ENCODE data around the gene DHX9. TPM values are rescaled to one million over a fixed set of nuclear protein-coding genes. Genes with fewer than 3 reads are reported as not detected.

Gene DHX9
- polyA plus RNA-seq, 1 experiment: 111 TPM

- Histone ChIP-seq H3K4me3 (ENCODE audit: low read depth, low read length) (no peak overlapping the region), H3K36me3 (ENCODE audit: control insufficient read depth, insufficient read depth, low read length) (peaks cover 14% of the 10 kb centered on the region), H3K27me3 (ENCODE audit: control insufficient read depth, insufficient read depth, low read length) (no peaks in the 10 kb centered on the region)
- no peak for TF ChIP-seq CTCF (IDR thresholded peaks at IDR 0.05; ENCODE audit: insufficient read depth, low read depth, low read length)
- DNase-seq (ENCODE audit: low read depth): no peak
- CTCF ChIA-PET: no interaction called here
- POLR2A ChIA-PET: no interaction called here
Measured at GRCh38 chr1:182848736-182849135, 9.6 kb downstream of the DHX9 start.

GRCh38 chr1:182850319-182850718 is 11.2 kb downstream of the DHX9 start:
- Histone ChIP-seq H3K36me3 (ENCODE audit: control insufficient read depth, insufficient read depth, low read length) (peaks cover 14% of the 10 kb centered on the region), H3K4me3 (ENCODE audit: low read depth, low read length) (no peak overlapping the region), H3K27me3 (ENCODE audit: control insufficient read depth, insufficient read depth, low read length) (no peaks in the 10 kb centered on the region)
- CTCF ChIA-PET: no interaction called here
- POLR2A ChIA-PET: no interaction called here
- TF ChIP-seq CTCF (IDR thresholded peaks at IDR 0.05; ENCODE audit: insufficient read depth, low read depth, low read length): no peak
- no peak for DNase-seq (ENCODE audit: low read depth)

DNA sequence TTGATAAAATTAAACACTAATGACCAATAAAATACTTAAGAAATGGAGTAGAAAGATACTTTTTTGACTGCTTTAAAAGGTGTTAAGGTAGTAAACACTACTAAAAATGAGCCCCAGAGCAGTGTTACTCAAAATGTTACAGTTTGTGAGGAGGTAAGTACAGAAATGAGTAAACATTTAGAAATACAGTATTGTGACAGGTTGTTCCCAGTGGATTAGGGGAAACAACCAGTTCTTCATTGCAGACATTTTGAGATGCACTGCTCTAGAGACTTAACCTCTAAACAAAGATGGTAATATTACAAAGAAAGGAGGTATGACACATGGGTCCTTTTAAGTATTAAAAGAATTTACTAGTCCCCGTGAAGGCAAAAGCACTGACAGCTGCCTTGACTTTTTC is 12.7 kb downstream of the DHX9 start:
- POLR2A ChIA-PET: no interaction called here
- peaks cover 12% of the 10 kb centered on the region for H3K36me3 ChIP-seq (ENCODE audit: control insufficient read depth, insufficient read depth, low read length)
- DNase-seq (ENCODE audit: low read depth): no peak
- no peaks in the 10 kb centered on the region for H3K27me3 ChIP-seq (ENCODE audit: control insufficient read depth, insufficient read depth, low read length)
- CTCF ChIA-PET: no interaction called here
- no peak overlapping the region for H3K4me3 ChIP-seq (ENCODE audit: low read depth, low read length)
- TF ChIP-seq CTCF (IDR thresholded peaks at IDR 0.05; ENCODE audit: insufficient read depth, low read depth, low read length): no peak

GRCh38 chr1:182855911-182856310 is 16.8 kb downstream of the DHX9 start:
- POLR2A ChIA-PET: no interaction called here
- TF ChIP-seq CTCF (IDR thresholded peaks at IDR 0.05; ENCODE audit: insufficient read depth, low read depth, low read length): no peak
- peaks cover 18% of the 10 kb centered on the region for H3K36me3 ChIP-seq (ENCODE audit: control insufficient read depth, insufficient read depth, low read length)
- peak; percentile 8 for DNase-seq (ENCODE audit: low read depth)
- no peak overlapping the region for H3K4me3 ChIP-seq (ENCODE audit: low read depth, low read length)
- CTCF ChIA-PET: interaction anchor here (1.0 kb wide), 2 partner anchors 8 to 18 kb away, joined by 3 read pairs; no protein-coding TSS in a partner anchor
- no peaks in the 10 kb centered on the region for H3K27me3 ChIP-seq (ENCODE audit: control insufficient read depth, insufficient read depth, low read length)

GRCh38 chr1:182857212-182857611 is 18.1 kb downstream of the DHX9 start:
- peaks cover 19% of the 10 kb centered on the region for H3K36me3 ChIP-seq (ENCODE audit: control insufficient read depth, insufficient read depth, low read length)
- ChIA-PET POLR2A (no interaction called here), CTCF (interaction anchor here (0.8 kb wide), 1 partner anchor 19 kb away, joined by 3 read pairs; no protein-coding TSS in a partner anchor)
- no peak for TF ChIP-seq CTCF (IDR thresholded peaks at IDR 0.05; ENCODE audit: insufficient read depth, low read depth, low read length)
- H3K4me3 ChIP-seq (ENCODE audit: low read depth, low read length): no peak overlapping the region
- DNase-seq (ENCODE audit: low read depth): no peak
- no peaks in the 10 kb centered on the region for H3K27me3 ChIP-seq (ENCODE audit: control insufficient read depth, insufficient read depth, low read length)
